H9 (cell line): ENCODE measurements around the gene PRKACG. TPM values are rescaled to one million over a fixed set of nuclear protein-coding genes. Genes with fewer than 3 reads are reported as not detected.
A peak's percentile ranks its signal among the peaks of the same experiment; 100 is the strongest.

Experiments
- DNase-seq: peaks from one replicate; pipeline ENCODE4 v3.0.0-alpha.2; 2017
- H2AFZ ChIP-seq: one replicate; pipeline ENCODE4 v1.6.1; 2013; ENCODE audit warnings: mild to moderate bottlenecking, low read length, control low read depth, moderate library complexity
- H2AK5ac ChIP-seq: 2 replicates; pipeline ENCODE4 v1.6.1; 2013; ENCODE audit warnings: low read length, control low read depth, mixed read lengths; ENCODE audit not compliant: insufficient read length
- H2BK120ac ChIP-seq: one replicate; pipeline ENCODE4 v1.6.1; 2013; ENCODE audit warnings: low read depth, mild to moderate bottlenecking, low read length, control low read depth, inconsistent platforms; ENCODE audit not compliant: poor library complexity, severe bottlenecking
- H2BK12ac ChIP-seq: 2 replicates; pipeline ENCODE4 v1.6.1; 2013; ENCODE audit warnings: low read length, control low read depth, mixed read lengths, low read depth; ENCODE audit not compliant: insufficient read length
- H2BK15ac ChIP-seq: 2 replicates; pipeline ENCODE4 v1.6.1; 2013; ENCODE audit warnings: low read depth, low read length, control low read depth
- H2BK20ac ChIP-seq: one replicate; pipeline ENCODE4 v1.6.1; 2013; ENCODE audit warnings: low read depth, mild to moderate bottlenecking, low read length, control low read depth, inconsistent platforms; ENCODE audit not compliant: poor library complexity, severe bottlenecking
- H2BK5ac ChIP-seq: 2 replicates; pipeline ENCODE4 v1.6.1; 2013; ENCODE audit warnings: low read length, control low read depth, mixed read lengths; ENCODE audit not compliant: insufficient read length
- H3K14ac ChIP-seq: 2 replicates; pipeline ENCODE4 v1.6.1; 2013; ENCODE audit warnings: low read length, control low read depth; ENCODE audit not compliant: insufficient read depth
- H3K18ac ChIP-seq: 2 replicates; pipeline ENCODE4 v1.6.1; 2013; ENCODE audit warnings: low read depth, mild to moderate bottlenecking, mixed read lengths, low read length, control low read depth; ENCODE audit not compliant: insufficient read length
- H3K23ac ChIP-seq: 2 replicates; pipeline ENCODE4 v1.6.1; 2013; ENCODE audit warnings: low read length, control low read depth, mixed read lengths, low read depth; ENCODE audit not compliant: insufficient read length
- H3K23me2 ChIP-seq: 2 replicates; pipeline ENCODE4 v1.6.1; 2013; ENCODE audit warnings: low read depth, mild to moderate bottlenecking, mixed read lengths, low read length, control low read depth; ENCODE audit not compliant: insufficient read length, poor library complexity, severe bottlenecking
- H3K27ac ChIP-seq: 2 replicates; pipeline ENCODE4 v1.5.1; 2013; ENCODE audit warnings: low read length, control low read depth, mixed read lengths, low read depth; ENCODE audit not compliant: insufficient read length
- H3K27me3 ChIP-seq: 2 replicates; pipeline ENCODE4 v1.6.1; 2013; ENCODE audit warnings: low read length, control low read depth, inconsistent platforms; ENCODE audit not compliant: insufficient read depth
- H3K4ac ChIP-seq: 2 replicates; pipeline ENCODE4 v1.6.1; 2013; ENCODE audit warnings: low read depth, mild to moderate bottlenecking, control low read depth, inconsistent platforms, low read length, moderate library complexity
- H3K4me1 ChIP-seq: 2 replicates; pipeline ENCODE4 v1.6.1; 2013; ENCODE audit warnings: low read length, control low read depth, inconsistent platforms; ENCODE audit not compliant: insufficient read depth
- H3K4me2 ChIP-seq: 2 replicates; pipeline ENCODE4 v1.6.1; 2013; ENCODE audit warnings: low read length, control low read depth, mixed read lengths; ENCODE audit not compliant: insufficient read length, insufficient read depth
- H3K56ac ChIP-seq: 2 replicates; pipeline ENCODE4 v1.6.1; 2013; ENCODE audit warnings: low read depth, mild to moderate bottlenecking, mixed read lengths, low read length, control low read depth; ENCODE audit not compliant: insufficient read length
- H3K79me1 ChIP-seq: 2 replicates; pipeline ENCODE4 v1.6.1; 2013; ENCODE audit warnings: low read depth, mild to moderate bottlenecking, moderate library complexity, low read length, control low read depth, inconsistent platforms; ENCODE audit not compliant: insufficient read depth, poor library complexity, severe bottlenecking
- H3K79me2 ChIP-seq: 2 replicates; pipeline ENCODE4 v1.6.1; 2013; ENCODE audit warnings: low read length, control low read depth, inconsistent platforms; ENCODE audit not compliant: insufficient read depth
- H3K9ac ChIP-seq: 2 replicates; pipeline ENCODE4 v1.6.1; 2013; ENCODE audit warnings: low read length, control low read depth, mixed read lengths; ENCODE audit not compliant: insufficient read length; ENCODE audit errors: extremely low read depth
- H3K9me3 ChIP-seq: one replicate; pipeline ENCODE4 v1.6.1; 2013; ENCODE audit warnings: low read depth, low read length, inconsistent platforms; ENCODE audit not compliant: control insufficient read depth
- H3T11ph ChIP-seq: one replicate; pipeline ENCODE4 v1.6.1; 2013; ENCODE audit warnings: mild to moderate bottlenecking, low read length, control low read depth, inconsistent platforms
- H4K20me1 ChIP-seq: one replicate; pipeline ENCODE4 v1.6.1; 2013; ENCODE audit not compliant: control insufficient read depth, insufficient read length, insufficient read depth
- H4K5ac ChIP-seq: 2 replicates; pipeline ENCODE4 v1.6.1; 2013; ENCODE audit warnings: low read depth, mild to moderate bottlenecking, mixed read lengths, low read length, control low read depth; ENCODE audit not compliant: insufficient read length
- H4K8ac ChIP-seq: replicated peaks from 2 replicates; pipeline ENCODE4 v1.6.1; 2013; ENCODE audit warnings: low read length, control low read depth, mixed read lengths, low read depth; ENCODE audit not compliant: insufficient read length
- H4K91ac ChIP-seq: 2 replicates; pipeline ENCODE4 v1.6.1; 2013; ENCODE audit warnings: low read depth, mild to moderate bottlenecking, moderate library complexity, mixed read lengths, low read length, control low read depth; ENCODE audit not compliant: insufficient read length
- H3K27ac Mint-ChIP-seq, 3 experiments: 2 replicates in 2 of 3; 3 replicates in 1 of 3; pipeline ENCODE4 v1.8.0; 2020 to 2021; ENCODE audit warnings: mixed read lengths in 3 of 3, mild to moderate bottlenecking in 1 of 3, moderate library complexity in 1 of 3
- H3K27me3 Mint-ChIP-seq: 2 replicates; pipeline ENCODE4 v1.8.0; 2021; ENCODE audit warnings: low read depth, mild to moderate bottlenecking, moderate library complexity, mixed read lengths
- H3K36me3 Mint-ChIP-seq, 3 experiments: 2 replicates in 2 of 3; 3 replicates in 1 of 3; pipeline ENCODE4 v1.8.0; 2020 to 2021; ENCODE audit warnings: low read depth in 3 of 3, mixed read lengths in 3 of 3; ENCODE audit not compliant: insufficient read depth in 1 of 3
- H3K4me1 Mint-ChIP-seq, 2 experiments: 2 replicates each; pipeline ENCODE4 v1.8.0; 2020; ENCODE audit warnings: mixed read lengths in 2 of 2
- H3K4me3 Mint-ChIP-seq, 2 experiments: 2 replicates in 1 of 2; 3 replicates in 1 of 2; pipeline ENCODE4 v1.8.0; 2020 to 2021; ENCODE audit warnings: mild to moderate bottlenecking in 2 of 2, mixed read lengths in 2 of 2, moderate library complexity in 1 of 2
- H3K9me3 Mint-ChIP-seq, 2 experiments: 2 replicates in 1 of 2; 3 replicates in 1 of 2; pipeline ENCODE4 v1.8.0; 2020; ENCODE audit warnings: mild to moderate bottlenecking in 2 of 2, mixed read lengths in 2 of 2, moderate library complexity in 1 of 2
- WGBS: extraction: QIAGEN DNeasy Blood & Tissue Kit; methylation state at CpG from one replicate; pipeline ENCODE4 v1.1.7; 2013; ENCODE audit warnings: missing lambda C conversion rate, low lambda C conversion rate, mixed read lengths; ENCODE audit not compliant: insufficient read length; ENCODE audit errors: extremely low coverage; 5-methylcytosine and 5-hydroxymethylcytosine counted together
- total RNA-seq: library from RNA; stranded (reverse); gene quantifications from 2 replicates; pipeline ENCODE4 v1.2.1, GENCODE V29; 2021
- TF ChIP-seq, protein P1 (sequence below): fragments of 200-600 bp; sonication (generic); conservative IDR thresholded peaks from 3 replicates; pipeline ENCODE4 v1.8.0; 2021; ENCODE audit warnings: antibody characterized with exemption, mild to moderate bottlenecking

Gene PRKACG
- total RNA-seq, 1 experiment from 2014 or later, result not detected

GRCh38 chr9:69035438-69036308, 21.8 kb upstream of the PRKACG start, which contains the start of gene FXN:
FXN (plus strand) TSS chr9:69035752; CDS start chr9:69035783, 31 bp downstream.
- no peak within 1 kb of the TSS for H2BK5ac ChIP-seq
- peak within 1 kb of the TSS; percentile 89 to 94 (median 93) for H3K27ac Mint-ChIP-seq

More at GRCh38 chr9:69035438-69036308, 21.8 kb upstream of the PRKACG start, which contains the start of gene FXN:
- no peak within 1 kb of the TSS for H3K27ac ChIP-seq
- H3K27me3 ChIP-seq, result no peaks in the 10 kb centered on the region
- no peaks in the 10 kb centered on the region for H3K79me1 ChIP-seq
- peaks cover 12% of the 10 kb centered on the region for H3K79me2 ChIP-seq
- no peak within 1 kb of the TSS for H2BK120ac ChIP-seq
- peak; percentile 83 for DNase-seq
- Mint-ChIP-seq H3K27me3 (no peaks in the 10 kb centered on the region), H3K4me1 (peaks cover 11 to 24% of the 10 kb centered on the region in 2 experiments), H3K9me3 (no peaks in the 10 kb centered on the region), H3K4me3 (peak within 1 kb of the TSS; percentile 96), H3K36me3 (peaks cover 0 to 8% (median 1%) of the 10 kb centered on the region in 3 experiments; a peak in 2 of 7 replicates)
- no peak within 1 kb of the TSS for H2BK12ac ChIP-seq
- WGBS, result no CpG with 5 or more reads among the region's 75 CpGs
- no peak within 1 kb of the TSS for H3T11ph ChIP-seq
- no peak within 1 kb of the TSS for H4K8ac ChIP-seq
- no peak within 1 kb of the TSS for H2AK5ac ChIP-seq
- H2BK15ac ChIP-seq, result no peak within 1 kb of the TSS
- peak within 1 kb of the TSS; percentile 41 for H3K9ac ChIP-seq
- H3K18ac ChIP-seq, result peak within 1 kb of the TSS; percentile 20
- H3K23ac ChIP-seq, result no peak within 1 kb of the TSS
- H4K5ac ChIP-seq, result no peak within 1 kb of the TSS
- no peak within 1 kb of the TSS for H3K56ac ChIP-seq
- H3K4ac ChIP-seq, result no peak within 1 kb of the TSS
- H2AFZ ChIP-seq, result no peak within 1 kb of the TSS
- H2BK20ac ChIP-seq, result no peak within 1 kb of the TSS
- no peaks in the 10 kb centered on the region for H3K9me3 ChIP-seq
- H4K91ac ChIP-seq, result no peak within 1 kb of the TSS
- H3K4me1 ChIP-seq, result no peaks in the 10 kb centered on the region
- TF ChIP-seq, protein P1, sequence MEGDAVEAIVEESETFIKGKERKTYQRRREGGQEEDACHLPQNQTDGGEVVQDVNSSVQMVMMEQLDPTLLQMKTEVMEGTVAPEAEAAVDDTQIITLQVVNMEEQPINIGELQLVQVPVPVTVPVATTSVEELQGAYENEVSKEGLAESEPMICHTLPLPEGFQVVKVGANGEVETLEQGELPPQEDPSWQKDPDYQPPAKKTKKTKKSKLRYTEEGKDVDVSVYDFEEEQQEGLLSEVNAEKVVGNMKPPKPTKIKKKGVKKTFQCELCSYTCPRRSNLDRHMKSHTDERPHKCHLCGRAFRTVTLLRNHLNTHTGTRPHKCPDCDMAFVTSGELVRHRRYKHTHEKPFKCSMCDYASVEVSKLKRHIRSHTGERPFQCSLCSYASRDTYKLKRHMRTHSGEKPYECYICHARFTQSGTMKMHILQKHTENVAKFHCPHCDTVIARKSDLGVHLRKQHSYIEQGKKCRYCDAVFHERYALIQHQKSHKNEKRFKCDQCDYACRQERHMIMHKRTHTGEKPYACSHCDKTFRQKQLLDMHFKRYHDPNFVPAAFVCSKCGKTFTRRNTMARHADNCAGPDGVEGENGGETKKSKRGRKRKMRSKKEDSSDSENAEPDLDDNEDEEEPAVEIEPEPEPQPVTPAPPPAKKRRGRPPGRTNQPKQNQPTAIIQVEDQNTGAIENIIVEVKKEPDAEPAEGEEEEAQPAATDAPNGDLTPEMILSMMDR, result peak; percentile 99
- peak within 1 kb of the TSS; percentile 51; the same call in 1 of the 2 replicates for H3K14ac ChIP-seq
- H3K23me2 ChIP-seq, result peaks cover 5% of the 10 kb centered on the region
- H3K4me2 ChIP-seq, result peak within 1 kb of the TSS; percentile 76
- no peaks in the 10 kb centered on the region for H4K20me1 ChIP-seq
